OCI-LY1 (cell line): ENCODE results near the gene DAP.

Experiments
- EZH2 ChIP-seq: fragments of 200-600 bp; sonication (generic), shearing (Covaris generic); IDR thresholded peaks from 2 replicates; pipeline ENCODE4 v1.8.0; 2017; ENCODE audit warnings: borderline replicate concordance, mixed run types, mild to moderate bottlenecking, antibody characterized with exemption, low read length, moderate library complexity, mixed read lengths
- TF ChIP-seq, protein P1 (sequence below): fragments of 200-600 bp; sonication (generic), shearing (Covaris generic); IDR thresholded peaks from 2 replicates; pipeline ENCODE4 v1.5.1; 2017; ENCODE audit warnings: mild to moderate bottlenecking, antibody characterized with exemption, low read length, moderate library complexity, mixed read lengths

DNA sequence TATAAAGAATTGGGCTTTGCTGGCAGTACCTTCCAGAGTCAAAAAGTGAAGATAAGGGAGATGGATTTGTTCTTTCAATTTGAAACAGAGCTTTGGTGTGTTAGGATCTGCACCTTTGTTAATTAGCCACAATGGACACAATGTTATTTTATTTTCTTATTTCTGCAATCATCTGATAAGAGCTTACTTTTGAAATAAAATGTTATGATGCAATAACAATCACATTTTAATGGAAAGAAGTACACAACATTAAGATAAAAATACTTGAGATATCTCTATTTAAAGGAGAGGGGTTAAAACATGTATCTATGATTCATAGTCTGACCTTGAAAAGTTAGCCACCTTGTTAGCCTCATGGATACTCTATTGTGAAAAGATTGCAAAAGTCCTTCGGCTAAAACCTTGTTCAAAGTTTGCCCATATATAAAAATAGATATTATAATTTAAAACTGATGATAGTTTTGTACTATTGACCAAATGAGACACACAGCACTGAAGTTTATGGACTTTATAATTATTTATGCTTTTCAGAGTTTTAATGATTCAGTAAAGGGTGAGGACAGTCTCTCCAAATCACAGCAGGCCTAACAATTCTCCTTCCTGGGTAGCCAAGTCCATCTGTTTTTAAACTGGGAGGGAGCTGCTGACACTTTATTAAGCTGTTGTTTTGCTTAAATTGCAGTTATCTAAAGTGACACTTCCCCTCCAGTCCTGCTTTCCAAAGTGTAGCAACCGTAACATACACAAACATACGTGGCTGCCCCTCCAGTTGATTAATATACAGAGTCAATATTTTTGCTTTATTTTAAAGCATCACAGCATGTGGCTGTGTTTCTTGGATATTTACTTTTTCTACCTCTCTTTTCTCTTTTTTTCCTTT lies 47.6 kb upstream of the DAP start:
- TF ChIP-seq, protein P1, sequence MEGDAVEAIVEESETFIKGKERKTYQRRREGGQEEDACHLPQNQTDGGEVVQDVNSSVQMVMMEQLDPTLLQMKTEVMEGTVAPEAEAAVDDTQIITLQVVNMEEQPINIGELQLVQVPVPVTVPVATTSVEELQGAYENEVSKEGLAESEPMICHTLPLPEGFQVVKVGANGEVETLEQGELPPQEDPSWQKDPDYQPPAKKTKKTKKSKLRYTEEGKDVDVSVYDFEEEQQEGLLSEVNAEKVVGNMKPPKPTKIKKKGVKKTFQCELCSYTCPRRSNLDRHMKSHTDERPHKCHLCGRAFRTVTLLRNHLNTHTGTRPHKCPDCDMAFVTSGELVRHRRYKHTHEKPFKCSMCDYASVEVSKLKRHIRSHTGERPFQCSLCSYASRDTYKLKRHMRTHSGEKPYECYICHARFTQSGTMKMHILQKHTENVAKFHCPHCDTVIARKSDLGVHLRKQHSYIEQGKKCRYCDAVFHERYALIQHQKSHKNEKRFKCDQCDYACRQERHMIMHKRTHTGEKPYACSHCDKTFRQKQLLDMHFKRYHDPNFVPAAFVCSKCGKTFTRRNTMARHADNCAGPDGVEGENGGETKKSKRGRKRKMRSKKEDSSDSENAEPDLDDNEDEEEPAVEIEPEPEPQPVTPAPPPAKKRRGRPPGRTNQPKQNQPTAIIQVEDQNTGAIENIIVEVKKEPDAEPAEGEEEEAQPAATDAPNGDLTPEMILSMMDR: no peak
- TF ChIP-seq EZH2: no peak
